Activated CD4-positive, CD25-positive, alpha-beta regulatory T cell treated with anti-CD3 and anti-CD28 coated beads, Interleukin-2, amount 50 U/mL, for 16 hours (primary cell): ENCODE measurements around the gene VIP.

ENCODE experiments used
- DNase-seq: peaks from one replicate; pipeline ENCODE4 v3.0.0-alpha.2; 2020; ENCODE audit warnings: low read depth, low spot score

VIP gene

DNA sequence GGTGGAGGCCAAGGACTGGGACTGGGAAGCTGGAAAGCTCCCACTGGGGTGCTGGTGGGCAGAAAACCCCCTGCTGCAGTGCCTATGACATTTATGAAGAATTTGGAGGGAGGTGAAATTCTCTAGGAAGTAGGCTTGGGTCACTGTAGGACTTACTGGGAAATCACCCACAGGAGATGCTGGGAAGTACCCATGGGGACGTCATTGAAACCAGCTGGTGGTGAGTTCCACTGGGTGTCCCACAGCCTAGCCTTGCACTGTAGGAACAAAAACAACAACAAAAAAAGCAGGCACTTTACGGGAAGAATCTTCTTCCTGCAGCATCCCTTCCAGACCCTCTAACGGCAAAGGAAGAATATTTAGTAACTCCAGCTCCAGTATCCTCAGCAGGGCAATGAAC, 26.2 kb downstream of the VIP start:
- no peak for DNase-seq

GRCh38 chr6:152783217-152783878, 32.8 kb downstream of the VIP start:
- no peak for DNase-seq

GRCh38 chr6:152794696-152795095, 44.1 kb downstream of the VIP start:
- DNase-seq, result no peak

DNA sequence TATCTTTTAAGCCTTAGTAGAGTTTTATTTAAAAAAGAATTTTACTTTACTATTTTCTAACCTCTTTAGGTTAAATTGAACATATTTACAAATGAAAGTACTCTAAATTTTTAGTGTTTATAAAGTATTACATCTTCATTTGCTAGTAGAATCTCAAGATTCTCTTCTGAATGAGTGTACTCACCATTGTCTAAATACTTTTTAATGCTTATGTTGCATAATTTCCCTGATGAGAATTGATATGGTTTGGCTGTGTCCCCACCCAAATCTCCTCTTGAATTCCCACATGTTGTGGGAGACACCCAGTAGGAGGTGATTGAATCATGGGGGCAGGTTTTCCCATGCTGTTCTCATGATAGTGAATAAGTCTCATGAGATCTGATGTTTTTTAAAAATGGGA, 53.6 kb downstream of the VIP start:
- DNase-seq, result no peak
